GM19395 (cell line): Measurements from ENCODE around the gene MRPL10.

ENCODE experiments used
- ATAC-seq: cut with Tn5 transposase; IDR thresholded peaks from one replicate; pipeline ENCODE4 v1.9.1; 2021; ENCODE audit warnings: mild to moderate bottlenecking, moderate library complexity; ENCODE audit not compliant: unreplicated experiment

The MRPL10 gene

GRCh38 chr17:47860386-47860785 lies 29.0 kb upstream of the MRPL10 start:
- ATAC-seq: no peak

GRCh38 chr17:47857551-47858455 lies 26.5 kb upstream of the MRPL10 start:
- no peak for ATAC-seq

- no peak for ATAC-seq
These were observed 25.5 kb upstream of the MRPL10 start for GRCh38 chr17:47856830-47857229.

- ATAC-seq: no peak
These were observed 24.4 kb upstream of the MRPL10 start for GRCh38 chr17:47855737-47856136.

GRCh38 chr17:47853616-47854015 lies 22.3 kb upstream of the MRPL10 start:
- no peak for ATAC-seq

GRCh38 chr17:47852113-47852949 lies 21.0 kb upstream of the MRPL10 start:
- ATAC-seq: no peak

GRCh38 chr17:47851764-47852112 lies 20.4 kb upstream of the MRPL10 start:
- no peak for ATAC-seq

GRCh38 chr17:47850692-47851573 lies 19.6 kb upstream of the MRPL10 start, which contains the start of gene SP6:
SP6 (minus strand) TSS chr17:47851163; CDS start chr17:47848429, 2,734 bp downstream.
- no peak for ATAC-seq

- ATAC-seq: no peak
These were observed 19.0 kb upstream of the MRPL10 start for GRCh38 chr17:47850373-47850691.

GRCh38 chr17:47848198-47848513 lies 16.8 kb upstream of the MRPL10 start:
- ATAC-seq: no peak

GRCh38 chr17:47847341-47848197 lies 16.2 kb upstream of the MRPL10 start:
- ATAC-seq: no peak

- no peak for ATAC-seq
These were observed 15.5 kb upstream of the MRPL10 start for GRCh38 chr17:47846716-47847340.

- no peak for ATAC-seq
These were observed 14.4 kb upstream of the MRPL10 start for GRCh38 chr17:47845716-47846075.

- no peak for ATAC-seq
These were observed 13.7 kb upstream of the MRPL10 start for GRCh38 chr17:47844814-47845715.

- no peak for ATAC-seq
These were observed 12.9 kb upstream of the MRPL10 start for GRCh38 chr17:47844227-47844626.

- no peak for ATAC-seq
These were observed 12.0 kb upstream of the MRPL10 start for GRCh38 chr17:47843391-47843730.

- ATAC-seq: no peak
These were observed 10.3 kb upstream of the MRPL10 start for GRCh38 chr17:47841488-47842291.
